ENCODE measurements around the gene HACD3.
"Not testable (repeated sequence)": the region's sequence is repeated elsewhere in the genome, so short reads cannot be mapped to it uniquely, and the experiment has no call there.

The HACD3 gene

DNA sequence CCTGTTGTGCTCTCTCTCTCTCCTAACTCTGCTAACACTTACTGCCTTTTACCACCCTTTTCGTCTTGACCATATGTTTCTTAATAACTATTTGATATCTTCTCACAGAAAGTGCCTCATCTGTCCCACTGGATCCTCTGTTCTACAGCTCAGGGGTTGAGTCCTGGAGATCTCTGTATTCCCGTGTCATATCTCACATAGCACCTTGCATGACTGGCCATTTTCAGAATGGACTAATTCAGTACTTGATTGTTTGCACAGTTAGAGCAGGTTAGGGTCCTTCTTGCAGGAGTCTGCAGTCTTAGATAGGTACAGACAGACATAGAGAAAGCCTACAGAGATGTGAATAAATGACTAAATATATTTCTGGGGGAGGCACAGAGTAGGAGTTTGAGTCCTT, 20.9 kb downstream of the HACD3 start:
- no peaks in the 10 kb centered on the region for H3K9me3 ChIP-seq (ENCODE audit: low read length)
- H3K9ac ChIP-seq (ENCODE audit: low read length) = no peak overlapping the region
- H3K4me1 ChIP-seq (ENCODE audit: insufficient read depth, low read length) = no peaks in the 10 kb centered on the region
- H3K36me3 ChIP-seq (ENCODE audit: insufficient read depth, low read length) = peaks cover 13% of the 10 kb centered on the region
- no peaks in the 10 kb centered on the region for H3K27me3 ChIP-seq (ENCODE audit: control insufficient read depth in 1 of 2, insufficient read depth in 2 of 2, low read length in 2 of 2)
- H3K4me3 ChIP-seq (ENCODE audit: low read depth in 1 of 2, low read length in 2 of 2) = no peak overlapping the region
- no peak overlapping the region for H3K27ac ChIP-seq (ENCODE audit: low read depth, low read length)

DNA sequence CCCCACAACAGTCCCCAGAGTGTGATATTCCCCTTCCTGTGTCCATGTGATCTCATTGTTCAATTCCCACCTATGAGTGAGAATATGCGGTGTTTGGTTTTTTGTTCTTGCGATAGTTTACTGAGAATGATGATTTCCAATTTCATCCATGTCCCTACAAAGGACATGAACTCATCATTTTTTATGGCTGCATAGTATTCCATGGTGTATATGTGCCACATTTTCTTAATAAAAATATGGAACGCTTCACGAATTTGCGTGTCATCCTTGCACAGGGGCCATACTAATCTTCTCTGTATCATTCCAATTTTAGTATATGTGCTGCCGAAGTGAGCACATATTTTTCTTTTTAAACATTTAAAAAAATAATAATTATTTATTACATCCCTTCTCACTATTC, 22.6 kb downstream of the HACD3 start:
- not testable (repeated sequence) for H3K4me3 ChIP-seq (ENCODE audit: low read depth in 1 of 2, low read length in 2 of 2)

DNA sequence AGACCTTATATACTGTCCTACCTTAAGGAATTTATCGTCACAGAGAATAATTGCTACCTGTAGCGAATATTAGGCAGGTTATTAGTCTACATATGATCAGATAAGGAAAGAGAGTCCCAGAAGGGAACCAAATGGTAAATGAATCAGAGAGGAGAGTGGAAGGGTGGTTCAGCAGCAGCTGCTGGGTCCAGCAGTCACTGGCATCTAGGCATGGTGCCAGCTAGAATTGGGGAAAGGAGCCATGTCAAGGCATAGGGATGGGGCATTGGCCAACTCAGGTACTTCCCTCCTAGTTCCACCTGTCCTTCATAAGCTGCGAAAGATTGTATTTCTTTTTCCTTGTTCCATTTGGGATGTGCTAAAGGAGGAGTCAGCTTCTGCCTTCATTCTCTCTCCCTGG, 23.4 kb downstream of the HACD3 start:
- H3K9me3 ChIP-seq (ENCODE audit: low read length) = no peaks in the 10 kb centered on the region
- H3K4me1 ChIP-seq (ENCODE audit: insufficient read depth, low read length) = no peaks in the 10 kb centered on the region
- no peak overlapping the region for H3K9ac ChIP-seq (ENCODE audit: low read length)
- no peak overlapping the region for H3K27ac ChIP-seq (ENCODE audit: low read depth, low read length)
- H3K27me3 ChIP-seq (ENCODE audit: control insufficient read depth in 1 of 2, insufficient read depth in 2 of 2, low read length in 2 of 2) = no peaks in the 10 kb centered on the region
- peaks cover 28% of the 10 kb centered on the region for H3K36me3 ChIP-seq (ENCODE audit: insufficient read depth, low read length)
- no peak overlapping the region for H3K4me3 ChIP-seq (ENCODE audit: low read depth in 1 of 2, low read length in 2 of 2)

More for the DNA sequence above, 22.6 kb downstream of the HACD3 start:
- peaks cover 22% of the 10 kb centered on the region for H3K36me3 ChIP-seq (ENCODE audit: insufficient read depth, low read length)
- not testable (repeated sequence) for H3K4me1 ChIP-seq (ENCODE audit: insufficient read depth, low read length); H3K9me3 ChIP-seq (ENCODE audit: low read length); H3K27ac ChIP-seq (ENCODE audit: low read depth, low read length); H3K27me3 ChIP-seq (ENCODE audit: control insufficient read depth in 1 of 2, insufficient read depth in 2 of 2, low read length in 2 of 2); H3K9ac ChIP-seq (ENCODE audit: low read length)

DNA sequence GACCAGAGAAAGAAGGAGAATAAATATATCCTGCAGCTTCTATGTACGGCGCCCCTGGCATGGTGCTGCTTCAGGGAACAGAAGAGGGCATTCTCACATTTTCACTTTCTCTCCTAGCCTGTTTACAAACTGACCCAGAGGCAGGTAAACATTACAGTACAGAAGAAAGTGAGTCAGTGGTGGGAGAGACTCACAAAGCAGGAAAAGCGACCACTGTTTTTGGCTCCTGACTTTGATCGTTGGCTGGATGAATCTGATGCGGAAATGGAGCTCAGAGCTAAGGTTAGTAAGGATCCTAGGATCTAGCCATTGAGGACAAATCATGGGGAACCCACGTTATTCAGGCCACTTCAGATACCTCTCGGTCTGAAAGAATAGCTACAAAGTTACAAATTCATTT, 26.4 kb downstream of the HACD3 start:
- Histone ChIP-seq H3K9me3 (ENCODE audit: low read length) (no peaks in the 10 kb centered on the region), H3K27ac (ENCODE audit: low read depth, low read length) (no peak overlapping the region), H3K36me3 (ENCODE audit: insufficient read depth, low read length) (peaks cover 39% of the 10 kb centered on the region), H3K9ac (ENCODE audit: low read length) (no peak overlapping the region), H3K4me1 (ENCODE audit: insufficient read depth, low read length) (no peaks in the 10 kb centered on the region), H3K27me3 (ENCODE audit: control insufficient read depth in 1 of 2, insufficient read depth in 2 of 2, low read length in 2 of 2) (no peaks in the 10 kb centered on the region), H3K4me3 (ENCODE audit: low read depth in 1 of 2, low read length in 2 of 2) (no peak overlapping the region)

DNA sequence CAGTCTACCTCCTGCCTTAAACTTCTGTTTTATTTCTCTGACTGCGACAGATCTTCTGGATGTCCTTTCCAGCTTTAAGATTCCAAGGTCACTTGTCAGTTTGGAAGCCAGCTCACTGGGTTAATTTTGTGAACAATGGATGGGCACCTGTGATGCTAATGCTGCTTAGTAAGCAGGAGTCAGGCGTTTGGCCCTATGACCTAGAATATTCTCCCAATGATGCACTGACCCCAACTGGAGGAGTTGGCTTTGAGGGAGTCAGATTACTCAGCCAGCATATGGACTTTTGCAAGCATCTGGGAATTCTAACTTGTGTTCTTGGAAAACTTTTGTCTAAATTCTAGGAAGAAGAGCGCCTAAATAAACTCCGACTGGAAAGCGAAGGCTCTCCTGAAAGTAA, 28.1 kb downstream of the HACD3 start:
- Histone ChIP-seq H3K27ac (ENCODE audit: low read depth, low read length) (no peak overlapping the region), H3K9me3 (ENCODE audit: low read length) (no peaks in the 10 kb centered on the region), H3K4me1 (ENCODE audit: insufficient read depth, low read length) (no peaks in the 10 kb centered on the region), H3K9ac (ENCODE audit: low read length) (no peak overlapping the region), H3K27me3 (ENCODE audit: control insufficient read depth in 1 of 2, insufficient read depth in 2 of 2, low read length in 2 of 2) (no peaks in the 10 kb centered on the region), H3K4me3 (ENCODE audit: low read depth in 1 of 2, low read length in 2 of 2) (no peak overlapping the region), H3K36me3 (ENCODE audit: insufficient read depth, low read length) (peaks cover 56% of the 10 kb centered on the region)

DNA sequence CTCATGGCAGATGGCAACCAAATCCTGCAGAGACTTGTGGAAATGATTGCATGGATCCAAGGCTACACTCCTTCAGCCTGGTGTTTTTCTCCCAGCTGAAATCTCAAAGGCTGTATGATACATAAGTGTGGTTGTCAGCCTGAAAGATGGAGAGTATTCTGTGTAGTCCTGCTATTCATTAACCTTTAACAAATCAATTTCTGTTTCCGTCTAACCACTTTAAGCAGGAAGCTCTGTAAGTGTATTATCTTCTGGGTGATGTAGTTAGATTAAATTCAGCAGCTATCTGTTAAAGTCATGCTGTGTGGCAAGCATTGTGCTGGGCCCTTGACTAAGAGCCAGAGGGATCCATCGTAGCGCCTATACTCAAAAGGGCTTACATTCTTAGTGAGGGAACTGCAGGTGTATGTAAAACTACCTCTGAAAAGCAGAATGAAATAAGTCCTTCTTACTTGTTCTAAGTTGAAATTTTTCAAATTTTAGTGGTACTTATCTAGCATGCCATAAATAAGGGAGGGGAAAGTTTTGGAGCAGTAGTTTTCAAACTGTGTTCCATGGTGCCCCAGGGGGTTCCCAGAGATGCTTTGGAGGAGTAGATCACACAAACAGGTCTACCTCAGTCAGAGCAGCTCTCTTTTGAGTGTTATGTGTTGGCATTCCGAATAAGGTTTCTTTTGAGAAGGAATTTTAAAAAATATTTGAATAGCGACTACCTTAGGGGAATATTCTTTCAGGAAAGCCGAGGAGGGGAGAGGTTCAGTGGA, 28.9 kb downstream of the HACD3 start:
- Histone ChIP-seq H3K27ac (ENCODE audit: low read depth, low read length) (no peak overlapping the region), H3K9ac (ENCODE audit: low read length) (no peak overlapping the region), H3K4me1 (ENCODE audit: insufficient read depth, low read length) (no peaks in the 10 kb centered on the region), H3K9me3 (ENCODE audit: low read length) (no peaks in the 10 kb centered on the region), H3K4me3 (ENCODE audit: low read depth in 1 of 2, low read length in 2 of 2) (no peak overlapping the region), H3K27me3 (ENCODE audit: control insufficient read depth in 1 of 2, insufficient read depth in 2 of 2, low read length in 2 of 2) (no peaks in the 10 kb centered on the region), H3K36me3 (ENCODE audit: insufficient read depth, low read length) (peaks cover 62% of the 10 kb centered on the region)

DNA sequence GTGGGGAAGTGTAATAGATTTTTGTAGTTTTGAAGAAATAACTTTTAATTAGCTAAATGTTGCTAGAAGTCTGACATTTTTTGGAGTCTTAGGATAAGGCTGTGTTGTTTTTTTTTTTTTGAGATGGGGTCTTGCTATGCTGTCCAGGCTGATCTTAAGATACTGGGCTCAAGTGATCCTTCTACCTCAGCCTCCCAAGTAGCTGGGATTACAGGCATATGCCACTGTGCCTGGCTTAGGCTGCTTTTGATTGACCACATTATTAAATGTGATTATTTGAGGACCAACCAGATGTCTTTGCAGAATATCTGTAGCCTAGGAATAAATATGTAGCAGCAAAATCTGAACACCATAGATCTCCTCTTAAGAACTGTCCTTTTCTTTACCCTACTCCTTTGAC, 29.7 kb downstream of the HACD3 start:
- H3K9me3 ChIP-seq (ENCODE audit: low read length) = no peaks in the 10 kb centered on the region
- no peaks in the 10 kb centered on the region for H3K27me3 ChIP-seq (ENCODE audit: control insufficient read depth in 1 of 2, insufficient read depth in 2 of 2, low read length in 2 of 2)
- H3K9ac ChIP-seq (ENCODE audit: low read length) = no peak overlapping the region
- H3K36me3 ChIP-seq (ENCODE audit: insufficient read depth, low read length) = peaks cover 62% of the 10 kb centered on the region
- no peak overlapping the region for H3K4me3 ChIP-seq (ENCODE audit: low read depth in 1 of 2, low read length in 2 of 2)
- no peaks in the 10 kb centered on the region for H3K4me1 ChIP-seq (ENCODE audit: insufficient read depth, low read length)
- no peak overlapping the region for H3K27ac ChIP-seq (ENCODE audit: low read depth, low read length)

DNA sequence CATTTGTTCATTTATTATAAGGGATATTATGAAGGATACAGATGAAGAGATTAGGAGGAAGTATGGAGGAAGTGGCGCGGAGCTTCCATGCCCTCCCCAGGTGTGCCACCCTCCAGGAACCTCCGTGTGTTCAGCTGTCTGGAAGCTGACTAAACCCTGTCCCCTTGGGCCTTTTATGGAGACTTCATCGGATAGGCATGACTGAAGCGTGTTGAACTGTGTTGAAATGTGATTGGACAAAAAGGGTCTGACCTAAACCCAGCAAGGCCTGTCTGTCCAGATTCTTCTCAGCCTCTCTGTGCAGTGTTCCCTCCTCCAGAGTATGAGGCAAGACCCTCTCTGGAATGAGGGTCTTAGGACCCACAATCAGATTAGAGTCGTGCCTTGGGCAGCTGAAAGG, 31.7 kb downstream of the HACD3 start:
- H3K4me1 ChIP-seq (ENCODE audit: insufficient read depth, low read length) = no peaks in the 10 kb centered on the region

DNA sequence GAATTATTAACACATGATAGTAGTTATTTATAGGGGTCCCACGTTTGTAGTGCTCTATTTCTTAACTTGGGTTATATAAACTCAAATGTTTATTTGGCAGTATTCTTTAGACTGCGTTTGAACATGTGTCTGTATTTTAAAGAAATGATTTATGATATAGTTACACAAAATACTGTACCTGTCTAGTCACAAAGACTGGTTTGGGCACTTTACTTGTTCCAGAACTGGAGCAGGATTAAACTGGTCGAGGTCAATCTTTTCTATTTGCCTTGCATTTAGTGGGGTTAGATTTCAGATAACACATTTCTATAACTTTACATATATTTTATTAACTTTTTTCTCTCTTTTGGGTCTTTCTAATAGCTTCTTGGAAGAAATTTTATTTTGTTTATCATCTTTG, 39.5 kb downstream of the HACD3 start:
- Histone ChIP-seq H3K4me3 (ENCODE audit: low read depth in 1 of 2, low read length in 2 of 2) (no peak overlapping the region), H3K4me1 (ENCODE audit: insufficient read depth, low read length) (no peaks in the 10 kb centered on the region), H3K27me3 (ENCODE audit: control insufficient read depth in 1 of 2, insufficient read depth in 2 of 2, low read length in 2 of 2) (no peaks in the 10 kb centered on the region), H3K9ac (ENCODE audit: low read length) (no peak overlapping the region), H3K36me3 (ENCODE audit: insufficient read depth, low read length) (peaks cover 22% of the 10 kb centered on the region), H3K27ac (ENCODE audit: low read depth, low read length) (no peak overlapping the region), H3K9me3 (ENCODE audit: low read length) (no peaks in the 10 kb centered on the region)

More for the DNA sequence above, 31.7 kb downstream of the HACD3 start:
- Histone ChIP-seq H3K36me3 (ENCODE audit: insufficient read depth, low read length) (peaks cover 53% of the 10 kb centered on the region), H3K27me3 (ENCODE audit: control insufficient read depth in 1 of 2, insufficient read depth in 2 of 2, low read length in 2 of 2) (no peaks in the 10 kb centered on the region), H3K9me3 (ENCODE audit: low read length) (no peaks in the 10 kb centered on the region), H3K27ac (ENCODE audit: low read depth, low read length) (no peak overlapping the region), H3K4me3 (ENCODE audit: low read depth in 1 of 2, low read length in 2 of 2) (no peak overlapping the region), H3K9ac (ENCODE audit: low read length) (no peak overlapping the region)

DNA sequence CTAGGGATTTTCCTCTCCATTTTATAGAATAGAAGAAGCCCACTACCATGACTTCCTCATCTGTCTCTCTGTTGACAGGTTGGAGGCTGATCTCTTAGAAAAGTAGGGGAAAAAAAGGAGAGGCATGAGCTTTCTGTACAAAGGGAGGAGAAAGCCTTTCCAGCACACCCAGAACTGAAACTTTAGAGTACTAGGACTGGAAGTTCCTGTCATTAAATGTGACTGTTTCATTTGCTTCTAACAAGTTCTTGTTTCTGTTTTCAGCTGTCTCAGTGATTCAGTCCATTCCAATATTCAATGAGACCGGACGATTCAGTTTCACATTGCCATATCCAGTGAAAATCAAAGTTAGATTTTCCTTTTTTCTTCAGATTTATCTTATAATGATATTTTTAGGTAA, 41.7 kb downstream of the HACD3 start:
- Histone ChIP-seq H3K9me3 (ENCODE audit: low read length) (no peaks in the 10 kb centered on the region), H3K4me3 (ENCODE audit: low read depth in 1 of 2, low read length in 2 of 2) (no peak overlapping the region), H3K27ac (ENCODE audit: low read depth, low read length) (no peak overlapping the region), H3K9ac (ENCODE audit: low read length) (no peak overlapping the region), H3K4me1 (ENCODE audit: insufficient read depth, low read length) (no peaks in the 10 kb centered on the region), H3K27me3 (ENCODE audit: control insufficient read depth in 1 of 2, insufficient read depth in 2 of 2, low read length in 2 of 2) (no peaks in the 10 kb centered on the region), H3K36me3 (ENCODE audit: insufficient read depth, low read length) (peaks cover 23% of the 10 kb centered on the region)

DNA sequence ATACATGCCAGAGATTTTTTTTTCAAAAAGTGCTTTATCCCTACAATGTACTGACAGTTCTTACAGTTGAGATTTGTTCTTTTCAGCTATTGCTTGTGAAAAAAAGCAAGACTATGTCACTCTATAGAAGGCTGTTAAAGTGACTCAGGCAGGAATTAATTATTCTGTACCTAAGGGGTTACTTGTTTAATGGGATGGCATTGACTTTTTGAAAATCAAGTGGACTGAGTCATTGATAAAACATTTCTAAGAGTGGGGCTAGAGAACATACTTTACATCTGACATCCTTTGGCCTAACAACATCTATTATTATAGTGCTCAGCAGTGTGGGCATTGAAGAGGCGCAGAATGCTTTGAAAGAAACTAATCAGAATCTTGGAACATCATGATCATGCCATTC, 46.4 kb downstream of the HACD3 start:
- Histone ChIP-seq H3K4me3 (ENCODE audit: low read depth in 1 of 2, low read length in 2 of 2) (no peak overlapping the region), H3K27me3 (ENCODE audit: control insufficient read depth in 1 of 2, insufficient read depth in 2 of 2, low read length in 2 of 2) (no peaks in the 10 kb centered on the region), H3K9ac (ENCODE audit: low read length) (no peak overlapping the region), H3K9me3 (ENCODE audit: low read length) (no peaks in the 10 kb centered on the region), H3K4me1 (ENCODE audit: insufficient read depth, low read length) (no peaks in the 10 kb centered on the region), H3K36me3 (ENCODE audit: insufficient read depth, low read length) (peaks cover 45% of the 10 kb centered on the region), H3K27ac (ENCODE audit: low read depth, low read length) (no peak overlapping the region)

All from muscle layer of colon (tissue), 2 donors.